CD4-positive, CD25-positive, alpha-beta regulatory T cell (primary cell): ENCODE results near the gene MYO15B. TPM values are rescaled to one million over a fixed set of nuclear protein-coding genes. Genes with fewer than 3 reads are reported as not detected.

ENCODE experiments used
- ATAC-seq, 2 donors: fragments of 150-1000 bp; cut with Tn5 transposase; one replicate each; pipeline ENCODE4 v1.10.0; 2021; ENCODE audit warnings: low read depth in 2 of 2, moderate number of reproducible peaks in 2 of 2, moderate library complexity in 1 of 2
- DNase-seq, 3 donors: peaks; one replicate each; pipeline versions ENCODE4 v3.0.0 to v3.0.0-alpha.2; 2012 to 2022; ENCODE audit warnings: mixed read lengths in 1 of 3
- H3K27ac ChIP-seq: one replicate; pipeline ENCODE4 v1.7.0; 2013; ENCODE audit warnings: mild to moderate bottlenecking, low read length; ENCODE audit not compliant: insufficient read depth, poor library complexity, severe bottlenecking
- H3K27me3 ChIP-seq: one replicate; pipeline ENCODE4 v1.7.0; 2013; ENCODE audit warnings: low read length; ENCODE audit not compliant: control insufficient read depth, insufficient read depth
- H3K36me3 ChIP-seq: one replicate; pipeline ENCODE4 v1.7.0; 2013; ENCODE audit warnings: mild to moderate bottlenecking, low read length, moderate library complexity; ENCODE audit not compliant: control insufficient read depth, insufficient read depth
- H3K4me1 ChIP-seq: 2 replicates; pipeline ENCODE4 v1.7.0; 2013; ENCODE audit warnings: mild to moderate bottlenecking, low read length; ENCODE audit not compliant: insufficient read depth, control insufficient read depth, poor library complexity, severe bottlenecking
- H3K4me3 ChIP-seq: one replicate; pipeline ENCODE4 v1.7.0; 2013; ENCODE audit warnings: low read depth, mild to moderate bottlenecking, low read length, moderate library complexity
- H3K9me3 ChIP-seq, 2 experiments: 1 replicate in 1 of 2; 2 replicates in 1 of 2; pipeline ENCODE4 v1.7.0; 2013; ENCODE audit warnings: low read length in 2 of 2, mild to moderate bottlenecking in 1 of 2, moderate library complexity in 1 of 2; ENCODE audit not compliant: control insufficient read depth in 2 of 2
- H3K27ac Mint-ChIP-seq, 3 donors: one replicate each; pipeline ENCODE4 v1.8.0; 2020 to 2022; ENCODE audit warnings: mild to moderate bottlenecking in 3 of 3, mixed read lengths in 3 of 3, moderate library complexity in 2 of 3
- H3K27me3 Mint-ChIP-seq: one replicate; pipeline ENCODE4 v1.8.0; 2022; ENCODE audit warnings: mild to moderate bottlenecking, mixed read lengths
- H3K36me3 Mint-ChIP-seq: one replicate; pipeline ENCODE4 v1.8.0; 2020; ENCODE audit warnings: mixed read lengths
- H3K4me1 Mint-ChIP-seq, 4 donors: one replicate each; pipeline ENCODE4 v1.8.0; 2020 to 2022; ENCODE audit warnings: mixed read lengths in 4 of 4, mild to moderate bottlenecking in 1 of 4
- H3K4me3 Mint-ChIP-seq, 4 donors: one replicate each; pipeline ENCODE4 v1.8.0; 2020 to 2022; ENCODE audit warnings: mild to moderate bottlenecking in 4 of 4, mixed read lengths in 4 of 4, moderate library complexity in 3 of 4
- H3K9me3 Mint-ChIP-seq, 7 donors: one replicate each; pipeline ENCODE4 v1.8.0; 2020 to 2022; ENCODE audit warnings: mixed read lengths in 7 of 7, mild to moderate bottlenecking in 3 of 7, moderate library complexity in 2 of 7
- polyA plus RNA-seq, 4 donors: library from polyadenylated mRNA; unstranded; fragments of 300-500 nt; fragmentation: Illumina TruSeq; gene quantifications; one replicate each; pipeline ENCODE4 v1.2.3, GENCODE V29; 2021
- total RNA-seq: library from RNA; stranded (reverse); gene quantifications from one replicate; pipeline ENCODE4 v1.2.3, GENCODE V29; 2022

Gene MYO15B
- 117 TPM for total RNA-seq
- 1 to 10 TPM in 2 of 4 donors, under 1 TPM in 2; 0.95 to 1.1 (median 1.0) TPM for polyA plus RNA-seq

DNA sequence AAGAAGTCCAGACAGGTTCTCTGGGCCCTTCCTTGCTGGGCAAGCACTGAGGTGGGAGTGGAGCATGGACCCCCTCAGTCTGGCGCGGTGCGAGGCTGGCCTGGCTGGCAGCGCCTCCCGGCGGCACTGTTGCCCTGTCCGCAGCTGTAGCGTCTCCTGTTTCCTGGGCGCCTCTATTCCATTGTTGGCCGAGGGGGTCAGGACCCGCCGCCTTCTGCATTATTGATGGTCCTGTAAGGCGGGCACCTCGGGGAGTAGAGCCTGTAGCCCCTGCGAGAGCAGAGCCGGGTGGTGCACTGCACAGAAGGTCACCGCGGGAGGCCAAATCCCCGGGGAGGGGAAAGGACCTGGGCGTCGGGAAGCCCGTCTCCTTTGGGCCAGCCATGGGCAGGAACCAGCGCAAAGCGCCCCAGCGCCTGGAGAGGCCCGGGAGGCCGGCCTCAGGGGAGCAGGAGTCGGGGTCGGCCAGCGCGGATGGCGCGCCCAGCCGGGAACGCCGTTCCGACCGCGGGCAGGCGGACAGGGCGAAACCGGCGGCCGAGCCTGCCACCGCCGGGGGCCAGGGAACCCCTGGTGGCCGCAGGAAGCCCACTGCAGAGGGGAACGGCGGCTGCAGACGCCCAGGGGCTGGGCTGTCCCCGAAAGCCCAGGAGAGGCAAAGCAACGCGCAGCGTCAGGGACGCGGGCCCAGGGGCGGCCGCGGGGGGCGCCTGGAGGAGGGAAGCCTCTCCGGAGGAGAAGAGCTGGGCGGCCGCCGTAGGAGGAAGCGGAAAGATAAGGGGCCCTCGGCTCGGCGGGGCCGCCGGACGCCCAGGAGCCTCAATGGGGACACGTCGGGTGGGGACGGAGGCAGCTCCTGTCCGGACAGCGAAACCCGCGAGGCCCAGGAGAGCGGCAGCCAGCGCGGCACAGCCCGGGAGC is at the start of gene MYO15B:
Gene MYO15B, plus strand, starts transcription at position 126 of the 921 bp plus-strand sequence. Its CDS starts 258 bp downstream, at position 384.
- Mint-ChIP-seq H3K9me3 (no peaks in the 10 kb centered on the region), H3K4me1 (peaks cover 0 to 24% (median 9%) of the 10 kb centered on the region in 4 donors), H3K27ac (peak within 1 kb of the TSS in 2 of 3 donors; percentile 31 to 56), H3K27me3 (peaks cover 45% of the 10 kb centered on the region), H3K4me3 (peak within 1 kb of the TSS; percentile 74 to 84 (median 78)), H3K36me3 (no peaks in the 10 kb centered on the region)
- Histone ChIP-seq H3K4me3 (no peak within 1 kb of the TSS), H3K27ac (peak within 1 kb of the TSS; percentile 65), H3K36me3 (no peaks in the 10 kb centered on the region), H3K27me3 (peaks cover 6% of the 10 kb centered on the region), H3K9me3 (no peaks in the 10 kb centered on the region), H3K4me1 (peaks cover 22% of the 10 kb centered on the region)
- DNase-seq = peak; percentile 50 to 64 (median 57)
- ATAC-seq = peak; percentile 36 to 42

DNA sequence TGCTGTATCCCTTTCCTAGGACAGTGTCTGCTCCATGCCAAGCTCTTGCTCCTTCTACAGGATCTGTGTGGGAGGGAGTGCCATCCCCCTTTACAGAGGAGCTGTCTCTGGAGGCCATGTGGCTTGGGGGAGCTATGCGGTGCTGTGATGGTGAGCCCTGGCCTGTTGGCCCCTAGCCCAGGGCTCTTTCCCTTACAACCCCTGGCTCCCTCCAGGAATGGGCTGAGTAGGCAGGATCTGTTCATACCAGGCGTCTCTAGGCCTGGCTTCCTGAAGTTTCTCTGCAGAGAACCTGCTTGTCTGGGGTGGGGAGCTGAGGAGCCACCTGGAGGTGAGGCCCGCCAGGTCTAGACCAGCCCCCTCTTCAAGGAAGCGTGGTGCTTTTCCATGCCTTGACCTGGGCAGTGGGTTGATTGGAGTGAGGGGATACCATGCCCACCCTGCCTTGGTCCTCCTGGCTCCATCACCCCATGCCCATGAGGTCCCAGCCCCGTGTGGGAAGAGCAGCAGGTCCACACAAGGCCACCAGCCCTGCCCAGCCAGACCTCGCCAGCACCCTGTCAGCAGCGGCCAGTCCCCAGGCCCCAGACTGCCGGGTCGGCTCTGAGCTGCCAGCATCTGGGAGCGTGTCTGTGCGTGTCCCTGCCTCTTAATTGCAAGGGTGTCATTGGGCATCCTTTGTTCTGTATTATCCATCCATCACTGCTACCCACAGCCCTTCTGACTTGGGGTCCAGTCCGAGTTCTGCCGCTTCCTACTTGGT is 47.5 kb upstream of the MYO15B start:
- DNase-seq = no peak
- no peak overlapping the region for H3K4me3 Mint-ChIP-seq
- no peak for ATAC-seq
- peaks cover 0 to 19% (median 9%) of the 10 kb centered on the region in 4 donors for H3K4me1 Mint-ChIP-seq
- H3K9me3 ChIP-seq = no peaks in the 10 kb centered on the region
- H3K9me3 Mint-ChIP-seq = no peaks in the 10 kb centered on the region
- H3K36me3 Mint-ChIP-seq = peaks cover 4% of the 10 kb centered on the region
- no peaks in the 10 kb centered on the region for H3K27me3 ChIP-seq
- H3K27me3 Mint-ChIP-seq = no peaks in the 10 kb centered on the region
- no peak overlapping the region for H3K4me3 ChIP-seq
- peaks cover 7% of the 10 kb centered on the region for H3K4me1 ChIP-seq
- no peak overlapping the region for H3K27ac Mint-ChIP-seq
- H3K27ac ChIP-seq = no peak overlapping the region
- peaks cover 4% of the 10 kb centered on the region for H3K36me3 ChIP-seq

DNA sequence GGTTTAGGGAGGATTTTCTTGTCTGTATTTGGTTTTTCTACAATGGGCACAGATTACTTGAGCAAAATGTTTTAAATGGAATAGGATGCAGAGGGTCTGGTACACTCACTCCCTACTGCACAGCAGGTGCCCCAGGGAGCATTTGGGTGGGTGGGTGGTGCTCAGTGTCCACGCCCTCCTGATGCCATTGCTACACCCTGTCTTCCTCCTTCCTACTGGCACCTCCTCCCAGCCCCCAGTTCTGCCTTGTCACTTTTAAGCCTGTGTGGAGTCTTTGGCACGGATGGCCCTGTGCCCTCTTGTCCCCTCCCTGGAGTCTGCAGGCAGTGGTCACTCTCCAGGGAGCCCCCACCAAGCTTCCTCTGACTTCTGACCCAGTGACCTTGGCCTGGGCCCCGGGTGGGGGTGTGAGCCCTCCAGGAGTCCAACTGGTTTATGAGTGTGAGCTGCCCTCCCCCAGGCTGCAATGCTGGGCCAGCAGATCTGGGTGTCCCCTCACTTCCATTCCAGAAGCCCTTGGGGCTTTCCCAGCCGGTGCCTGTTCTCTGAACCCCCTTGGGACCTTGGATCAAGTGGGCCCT is 46.6 kb upstream of the MYO15B start:
- no peaks in the 10 kb centered on the region for H3K9me3 Mint-ChIP-seq
- Histone ChIP-seq H3K27ac (no peak overlapping the region), H3K4me3 (no peak overlapping the region), H3K9me3 (no peaks in the 10 kb centered on the region), H3K36me3 (peaks cover 4% of the 10 kb centered on the region), H3K4me1 (no peaks in the 10 kb centered on the region), H3K27me3 (no peaks in the 10 kb centered on the region)
- H3K27me3 Mint-ChIP-seq = no peaks in the 10 kb centered on the region
- ATAC-seq (no peak), DNase-seq (no peak)
- peaks cover 4% of the 10 kb centered on the region for H3K36me3 Mint-ChIP-seq
- H3K4me1 Mint-ChIP-seq = peaks cover 0 to 10% (median 3%) of the 10 kb centered on the region in 4 donors
- H3K4me3 Mint-ChIP-seq = no peak overlapping the region
- H3K27ac Mint-ChIP-seq = no peak overlapping the region

DNA sequence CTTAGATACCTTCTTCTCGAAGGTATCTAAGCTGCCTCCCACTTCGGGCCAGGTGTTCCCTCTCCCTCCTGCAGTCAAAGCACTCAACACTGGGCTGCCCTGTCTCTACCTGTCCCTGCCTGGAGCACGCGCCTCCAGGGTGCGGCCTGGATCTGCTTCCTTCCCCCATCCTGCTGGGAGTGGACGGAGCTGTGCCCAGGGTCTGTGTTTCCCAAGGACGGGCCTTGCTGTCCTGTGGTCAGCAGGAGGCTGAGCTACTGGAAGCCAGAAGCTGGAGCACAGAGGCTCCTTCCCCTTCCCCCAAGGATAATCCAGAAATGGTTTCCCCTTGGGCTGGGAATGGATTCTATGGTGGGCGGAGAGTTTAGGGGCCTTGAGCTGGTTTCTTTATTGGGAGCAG is 45.4 kb upstream of the MYO15B start:
- Histone ChIP-seq H3K4me1 (no peaks in the 10 kb centered on the region), H3K4me3 (no peak overlapping the region), H3K9me3 (no peaks in the 10 kb centered on the region), H3K36me3 (peaks cover 7% of the 10 kb centered on the region), H3K27me3 (no peaks in the 10 kb centered on the region), H3K27ac (no peak overlapping the region)
- Mint-ChIP-seq H3K4me1 (peaks cover 0 to 7% (median 1%) of the 10 kb centered on the region in 4 donors), H3K9me3 (no peaks in the 10 kb centered on the region), H3K36me3 (peaks cover 4% of the 10 kb centered on the region), H3K27ac (no peak overlapping the region), H3K27me3 (no peaks in the 10 kb centered on the region), H3K4me3 (no peak overlapping the region)
- no peak for ATAC-seq
- no peak for DNase-seq

DNA sequence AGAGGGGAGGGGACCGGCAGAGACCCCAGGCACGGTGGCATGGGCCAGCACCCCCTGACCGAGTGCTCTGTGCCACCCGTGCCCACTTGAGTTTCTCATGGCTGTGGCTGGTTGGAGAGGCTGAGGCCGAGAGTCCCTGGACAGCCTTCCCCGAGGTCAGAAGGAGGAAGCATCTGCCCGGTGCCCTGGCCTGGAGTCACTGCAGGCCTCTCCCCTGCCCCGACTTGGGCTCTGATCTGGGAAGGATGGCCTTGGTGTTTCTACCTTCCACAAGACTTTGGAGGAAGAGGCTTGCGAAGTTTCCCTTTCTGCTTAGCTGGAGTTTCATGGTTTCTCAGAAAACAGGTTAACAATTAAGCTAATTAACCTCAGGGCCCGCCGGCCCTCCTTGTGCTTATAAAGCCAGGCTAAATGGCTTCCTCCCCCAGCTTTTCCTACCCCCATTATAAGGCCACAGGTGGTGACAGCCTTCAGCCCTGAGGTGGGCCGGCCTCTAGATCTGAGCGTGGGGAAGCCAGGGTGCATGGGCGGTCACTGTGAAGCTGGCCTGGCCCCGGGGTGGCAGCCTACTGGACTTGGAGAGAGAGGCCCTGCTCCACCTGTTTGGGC is 44.8 kb upstream of the MYO15B start:
- H3K9me3 Mint-ChIP-seq = no peaks in the 10 kb centered on the region
- no peak overlapping the region for H3K27ac ChIP-seq
- no peaks in the 10 kb centered on the region for H3K27me3 Mint-ChIP-seq
- DNase-seq (no peak), ATAC-seq (no peak)
- H3K4me3 Mint-ChIP-seq = no peak overlapping the region
- H3K27me3 ChIP-seq = no peaks in the 10 kb centered on the region
- H3K36me3 ChIP-seq = peaks cover 7% of the 10 kb centered on the region
- H3K36me3 Mint-ChIP-seq = peaks cover 4% of the 10 kb centered on the region
- H3K9me3 ChIP-seq = no peaks in the 10 kb centered on the region
- peaks cover 0 to 7% (median 1%) of the 10 kb centered on the region in 4 donors for H3K4me1 Mint-ChIP-seq
- H3K27ac Mint-ChIP-seq = no peak overlapping the region
- H3K4me1 ChIP-seq = no peaks in the 10 kb centered on the region
- no peak overlapping the region for H3K4me3 ChIP-seq

DNA sequence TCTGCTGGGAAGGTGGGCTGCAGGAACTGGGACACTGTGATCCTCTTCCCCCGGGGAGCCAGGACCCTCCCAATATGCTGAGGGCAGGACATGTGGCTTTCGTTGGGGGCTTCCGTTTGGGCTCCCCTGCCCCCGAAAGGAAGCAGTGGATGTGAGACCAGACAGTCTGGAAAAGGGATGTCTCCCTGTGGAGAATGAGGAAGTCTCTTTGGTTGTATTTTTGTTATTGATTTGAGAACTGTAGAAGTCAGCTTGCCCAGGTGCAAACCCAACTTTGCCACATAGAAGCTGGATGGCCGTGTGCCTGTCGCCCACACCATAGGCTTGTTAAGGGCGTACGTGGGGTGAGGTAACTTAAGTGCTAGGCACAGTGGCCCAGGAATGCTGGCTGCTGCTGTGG is 43.4 kb upstream of the MYO15B start:
- Histone ChIP-seq H3K9me3 (no peaks in the 10 kb centered on the region), H3K27ac (no peak overlapping the region), H3K4me3 (no peak overlapping the region), H3K36me3 (peaks cover 7% of the 10 kb centered on the region), H3K4me1 (no peaks in the 10 kb centered on the region), H3K27me3 (no peaks in the 10 kb centered on the region)
- ATAC-seq = no peak
- Mint-ChIP-seq H3K9me3 (no peaks in the 10 kb centered on the region), H3K4me1 (peaks cover 0 to 2% (median 0%) of the 10 kb centered on the region in 4 donors), H3K27ac (no peak overlapping the region), H3K4me3 (no peak overlapping the region), H3K27me3 (no peaks in the 10 kb centered on the region), H3K36me3 (peaks cover 4% of the 10 kb centered on the region)
- no peak for DNase-seq

DNA sequence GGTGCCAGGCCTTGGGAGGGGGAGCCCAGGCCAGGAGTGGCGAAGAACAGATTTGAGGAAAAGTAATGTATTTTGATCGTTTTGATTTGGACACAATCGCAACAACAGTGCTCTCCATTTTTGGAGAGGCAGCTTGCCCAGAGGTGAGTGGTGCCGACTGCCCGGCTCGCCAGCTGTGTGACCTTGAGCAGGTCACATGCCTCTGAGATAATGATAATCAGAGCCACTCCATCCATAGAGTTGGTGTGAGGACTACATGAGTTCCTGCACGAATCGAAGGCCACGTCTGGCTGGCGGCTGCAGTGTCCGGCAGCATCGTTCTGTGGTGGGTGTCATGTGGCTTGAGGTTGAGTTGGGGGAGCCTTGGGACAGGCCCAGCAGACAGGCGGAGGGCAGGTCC is 41.4 kb upstream of the MYO15B start:
- no peak overlapping the region for H3K4me3 ChIP-seq
- H3K4me1 ChIP-seq = no peaks in the 10 kb centered on the region
- no peaks in the 10 kb centered on the region for H3K27me3 ChIP-seq
- H3K9me3 Mint-ChIP-seq = no peaks in the 10 kb centered on the region
- peaks cover 7% of the 10 kb centered on the region for H3K36me3 ChIP-seq
- no peaks in the 10 kb centered on the region for H3K27me3 Mint-ChIP-seq
- ATAC-seq = no peak
- DNase-seq = no peak
- peaks cover 8% of the 10 kb centered on the region for H3K36me3 Mint-ChIP-seq
- H3K9me3 ChIP-seq = no peaks in the 10 kb centered on the region
- H3K4me1 Mint-ChIP-seq = peaks cover 0 to 6% (median 1%) of the 10 kb centered on the region in 4 donors
- no peak overlapping the region for H3K4me3 Mint-ChIP-seq
- H3K27ac ChIP-seq = no peak overlapping the region
- no peak overlapping the region for H3K27ac Mint-ChIP-seq
